CD4-positive, alpha-beta T cell treated with Interleukin-15 for 4 hours (primary cell): Measurements from ENCODE around the gene SRD5A2.

ENCODE experiments used
- DNase-seq: peaks from one replicate; pipeline ENCODE4 v3.0.0-alpha.2; 2020; ENCODE audit warnings: low spot score

The SRD5A2 gene

GRCh38 chr2:31580321-31581117 lies at the start of gene SRD5A2:
SRD5A2 (minus strand) TSS chr2:31580938; CDS start chr2:31580900, 38 bp downstream.
- no peak for DNase-seq

GRCh38 chr2:31606509-31606908 lies 25.8 kb upstream of the SRD5A2 start:
- DNase-seq, result no peak

- DNase-seq, result no peak
Observed at GRCh38 chr2:31598694-31599093, 18.0 kb upstream of the SRD5A2 start.

- no peak for DNase-seq
Observed at GRCh38 chr2:31586230-31586629, 5.5 kb upstream of the SRD5A2 start.

GRCh38 chr2:31581124-31581795 lies 522 bp upstream of the SRD5A2 start:
- no peak for DNase-seq

- DNase-seq, result no peak
Observed at GRCh38 chr2:31579996-31580320, 780 bp downstream of the SRD5A2 start.

GRCh38 chr2:31578316-31578715 lies 2.4 kb downstream of the SRD5A2 start:
- DNase-seq, result no peak

GRCh38 chr2:31577143-31577542 lies 3.6 kb downstream of the SRD5A2 start:
- DNase-seq, result no peak

- DNase-seq, result no peak
Observed at GRCh38 chr2:31568585-31569201, 12.0 kb downstream of the SRD5A2 start.

- no peak for DNase-seq
Observed at GRCh38 chr2:31567679-31568078, 13.1 kb downstream of the SRD5A2 start.

- no peak for DNase-seq
Observed at GRCh38 chr2:31563273-31563839, 17.4 kb downstream of the SRD5A2 start.

- DNase-seq, result no peak
Observed at GRCh38 chr2:31561823-31562222, 18.9 kb downstream of the SRD5A2 start.

GRCh38 chr2:31558401-31559295 lies 22.1 kb downstream of the SRD5A2 start:
- DNase-seq, result no peak

GRCh38 chr2:31556940-31557339 lies 23.8 kb downstream of the SRD5A2 start:
- no peak for DNase-seq

- DNase-seq, result no peak
Observed at GRCh38 chr2:31555967-31556706, 24.6 kb downstream of the SRD5A2 start.

GRCh38 chr2:31553362-31553761 lies 27.4 kb downstream of the SRD5A2 start:
- no peak for DNase-seq

GRCh38 chr2:31547485-31547884 lies 33.3 kb downstream of the SRD5A2 start:
- DNase-seq, result no peak

GRCh38 chr2:31541853-31542252 lies 38.9 kb downstream of the SRD5A2 start:
- DNase-seq, result no peak

- DNase-seq, result no peak
Observed at GRCh38 chr2:31539505-31539904, 41.2 kb downstream of the SRD5A2 start.

- DNase-seq, result no peak
Observed at GRCh38 chr2:31535768-31536167, 45.0 kb downstream of the SRD5A2 start.

- DNase-seq, result no peak
Observed at GRCh38 chr2:31534636-31535035, 46.1 kb downstream of the SRD5A2 start.
